H9 (cell line): Measurements from ENCODE around the gene PPAN. TPM values are rescaled to one million over a fixed set of nuclear protein-coding genes. Genes with fewer than 3 reads are reported as not detected.

Source experiments
- DNase-seq: peaks from one replicate; pipeline ENCODE4 v3.0.0-alpha.2; 2017
- H2AFZ ChIP-seq: one replicate; pipeline ENCODE4 v1.6.1; 2013; ENCODE audit warnings: mild to moderate bottlenecking, low read length, control low read depth, moderate library complexity
- H2AK5ac ChIP-seq: 2 replicates; pipeline ENCODE4 v1.6.1; 2013; ENCODE audit warnings: low read length, control low read depth, mixed read lengths; ENCODE audit not compliant: insufficient read length
- H2BK120ac ChIP-seq: one replicate; pipeline ENCODE4 v1.6.1; 2013; ENCODE audit warnings: low read depth, mild to moderate bottlenecking, low read length, control low read depth, inconsistent platforms; ENCODE audit not compliant: poor library complexity, severe bottlenecking
- H2BK12ac ChIP-seq: 2 replicates; pipeline ENCODE4 v1.6.1; 2013; ENCODE audit warnings: low read length, control low read depth, mixed read lengths, low read depth; ENCODE audit not compliant: insufficient read length
- H2BK15ac ChIP-seq: 2 replicates; pipeline ENCODE4 v1.6.1; 2013; ENCODE audit warnings: low read depth, low read length, control low read depth
- H2BK20ac ChIP-seq: one replicate; pipeline ENCODE4 v1.6.1; 2013; ENCODE audit warnings: low read depth, mild to moderate bottlenecking, low read length, control low read depth, inconsistent platforms; ENCODE audit not compliant: poor library complexity, severe bottlenecking
- H2BK5ac ChIP-seq: 2 replicates; pipeline ENCODE4 v1.6.1; 2013; ENCODE audit warnings: low read length, control low read depth, mixed read lengths; ENCODE audit not compliant: insufficient read length
- H3K14ac ChIP-seq: 2 replicates; pipeline ENCODE4 v1.6.1; 2013; ENCODE audit warnings: low read length, control low read depth; ENCODE audit not compliant: insufficient read depth
- H3K18ac ChIP-seq: 2 replicates; pipeline ENCODE4 v1.6.1; 2013; ENCODE audit warnings: low read depth, mild to moderate bottlenecking, mixed read lengths, low read length, control low read depth; ENCODE audit not compliant: insufficient read length
- H3K23ac ChIP-seq: 2 replicates; pipeline ENCODE4 v1.6.1; 2013; ENCODE audit warnings: low read length, control low read depth, mixed read lengths, low read depth; ENCODE audit not compliant: insufficient read length
- H3K23me2 ChIP-seq: 2 replicates; pipeline ENCODE4 v1.6.1; 2013; ENCODE audit warnings: low read depth, mild to moderate bottlenecking, mixed read lengths, low read length, control low read depth; ENCODE audit not compliant: insufficient read length, poor library complexity, severe bottlenecking
- H3K27ac ChIP-seq: 2 replicates; pipeline ENCODE4 v1.5.1; 2013; ENCODE audit warnings: low read length, control low read depth, mixed read lengths, low read depth; ENCODE audit not compliant: insufficient read length
- H3K27me3 ChIP-seq: 2 replicates; pipeline ENCODE4 v1.6.1; 2013; ENCODE audit warnings: low read length, control low read depth, inconsistent platforms; ENCODE audit not compliant: insufficient read depth
- H3K4ac ChIP-seq: 2 replicates; pipeline ENCODE4 v1.6.1; 2013; ENCODE audit warnings: low read depth, mild to moderate bottlenecking, control low read depth, inconsistent platforms, low read length, moderate library complexity
- H3K4me1 ChIP-seq: 2 replicates; pipeline ENCODE4 v1.6.1; 2013; ENCODE audit warnings: low read length, control low read depth, inconsistent platforms; ENCODE audit not compliant: insufficient read depth
- H3K4me2 ChIP-seq: 2 replicates; pipeline ENCODE4 v1.6.1; 2013; ENCODE audit warnings: low read length, control low read depth, mixed read lengths; ENCODE audit not compliant: insufficient read length, insufficient read depth
- H3K56ac ChIP-seq: 2 replicates; pipeline ENCODE4 v1.6.1; 2013; ENCODE audit warnings: low read depth, mild to moderate bottlenecking, mixed read lengths, low read length, control low read depth; ENCODE audit not compliant: insufficient read length
- H3K79me1 ChIP-seq: 2 replicates; pipeline ENCODE4 v1.6.1; 2013; ENCODE audit warnings: low read depth, mild to moderate bottlenecking, moderate library complexity, low read length, control low read depth, inconsistent platforms; ENCODE audit not compliant: insufficient read depth, poor library complexity, severe bottlenecking
- H3K79me2 ChIP-seq: 2 replicates; pipeline ENCODE4 v1.6.1; 2013; ENCODE audit warnings: low read length, control low read depth, inconsistent platforms; ENCODE audit not compliant: insufficient read depth
- H3K9ac ChIP-seq: 2 replicates; pipeline ENCODE4 v1.6.1; 2013; ENCODE audit warnings: low read length, control low read depth, mixed read lengths; ENCODE audit not compliant: insufficient read length; ENCODE audit errors: extremely low read depth
- H3K9me3 ChIP-seq: one replicate; pipeline ENCODE4 v1.6.1; 2013; ENCODE audit warnings: low read depth, low read length, inconsistent platforms; ENCODE audit not compliant: control insufficient read depth
- H3T11ph ChIP-seq: one replicate; pipeline ENCODE4 v1.6.1; 2013; ENCODE audit warnings: mild to moderate bottlenecking, low read length, control low read depth, inconsistent platforms
- H4K20me1 ChIP-seq: one replicate; pipeline ENCODE4 v1.6.1; 2013; ENCODE audit not compliant: control insufficient read depth, insufficient read length, insufficient read depth
- H4K5ac ChIP-seq: 2 replicates; pipeline ENCODE4 v1.6.1; 2013; ENCODE audit warnings: low read depth, mild to moderate bottlenecking, mixed read lengths, low read length, control low read depth; ENCODE audit not compliant: insufficient read length
- H4K8ac ChIP-seq: replicated peaks from 2 replicates; pipeline ENCODE4 v1.6.1; 2013; ENCODE audit warnings: low read length, control low read depth, mixed read lengths, low read depth; ENCODE audit not compliant: insufficient read length
- H4K91ac ChIP-seq: 2 replicates; pipeline ENCODE4 v1.6.1; 2013; ENCODE audit warnings: low read depth, mild to moderate bottlenecking, moderate library complexity, mixed read lengths, low read length, control low read depth; ENCODE audit not compliant: insufficient read length
- H3K27ac Mint-ChIP-seq, 3 experiments: 2 replicates in 2 of 3; 3 replicates in 1 of 3; pipeline ENCODE4 v1.8.0; 2020 to 2021; ENCODE audit warnings: mixed read lengths in 3 of 3, mild to moderate bottlenecking in 1 of 3, moderate library complexity in 1 of 3
- H3K27me3 Mint-ChIP-seq: 2 replicates; pipeline ENCODE4 v1.8.0; 2021; ENCODE audit warnings: low read depth, mild to moderate bottlenecking, moderate library complexity, mixed read lengths
- H3K36me3 Mint-ChIP-seq, 3 experiments: 2 replicates in 2 of 3; 3 replicates in 1 of 3; pipeline ENCODE4 v1.8.0; 2020 to 2021; ENCODE audit warnings: low read depth in 3 of 3, mixed read lengths in 3 of 3; ENCODE audit not compliant: insufficient read depth in 1 of 3
- H3K4me1 Mint-ChIP-seq, 2 experiments: 2 replicates each; pipeline ENCODE4 v1.8.0; 2020; ENCODE audit warnings: mixed read lengths in 2 of 2
- H3K4me3 Mint-ChIP-seq, 2 experiments: 2 replicates in 1 of 2; 3 replicates in 1 of 2; pipeline ENCODE4 v1.8.0; 2020 to 2021; ENCODE audit warnings: mild to moderate bottlenecking in 2 of 2, mixed read lengths in 2 of 2, moderate library complexity in 1 of 2
- H3K9me3 Mint-ChIP-seq, 2 experiments: 2 replicates in 1 of 2; 3 replicates in 1 of 2; pipeline ENCODE4 v1.8.0; 2020; ENCODE audit warnings: mild to moderate bottlenecking in 2 of 2, mixed read lengths in 2 of 2, moderate library complexity in 1 of 2
- CTCF ChIP-seq: fragments of 200-600 bp; sonication (generic); conservative IDR thresholded peaks from 3 replicates; pipeline ENCODE4 v1.8.0; 2021; ENCODE audit warnings: antibody characterized with exemption, mild to moderate bottlenecking
- WGBS: extraction: QIAGEN DNeasy Blood & Tissue Kit; methylation state at CpG from one replicate; pipeline ENCODE4 v1.1.7; 2013; ENCODE audit warnings: missing lambda C conversion rate, low lambda C conversion rate, mixed read lengths; ENCODE audit not compliant: insufficient read length; ENCODE audit errors: extremely low coverage; 5-methylcytosine and 5-hydroxymethylcytosine counted together
- total RNA-seq: library from RNA; stranded (reverse); gene quantifications from 2 replicates; pipeline ENCODE4 v1.2.1, GENCODE V29; 2021

The PPAN gene
- total RNA-seq, 1 experiment from 2014 or later = 157 TPM

- no peak overlapping the region for H2BK120ac ChIP-seq
- no peak overlapping the region for H3K56ac ChIP-seq
- H2BK12ac ChIP-seq = no peak overlapping the region
- H2AK5ac ChIP-seq = no peak overlapping the region
- no peak overlapping the region for H4K91ac ChIP-seq
- H4K20me1 ChIP-seq = no peaks in the 10 kb centered on the region
- no peak for DNase-seq
- H2BK5ac ChIP-seq = no peak overlapping the region
- TF ChIP-seq CTCF = no peak
- no peak overlapping the region for H2BK20ac ChIP-seq
- H3K9ac ChIP-seq = no peak overlapping the region
- H3K23ac ChIP-seq = no peak overlapping the region
- no peak overlapping the region for H3K4me2 ChIP-seq
- no peak overlapping the region for H3K14ac ChIP-seq
- Mint-ChIP-seq H3K36me3 (peaks cover 48 to 96% (median 84%) of the 10 kb centered on the region in 3 experiments), H3K4me3 (no peak overlapping the region), H3K4me1 (no peaks in the 10 kb centered on the region), H3K9me3 (no peaks in the 10 kb centered on the region), H3K27ac (no peak overlapping the region; a peak in 1 of 7 replicates), H3K27me3 (no peaks in the 10 kb centered on the region)
- no peaks in the 10 kb centered on the region for H3K4me1 ChIP-seq
- H3K9me3 ChIP-seq = no peaks in the 10 kb centered on the region
- H2BK15ac ChIP-seq = no peak overlapping the region
- H3T11ph ChIP-seq = no peak overlapping the region
- no peaks in the 10 kb centered on the region for H3K79me1 ChIP-seq
- no peaks in the 10 kb centered on the region for H3K27me3 ChIP-seq
- no peak overlapping the region for H2AFZ ChIP-seq
- no peaks in the 10 kb centered on the region for H3K23me2 ChIP-seq
- H3K4ac ChIP-seq = no peak overlapping the region
- no peak overlapping the region for H3K27ac ChIP-seq
- H4K8ac ChIP-seq = no peak overlapping the region
- H3K18ac ChIP-seq = no peak overlapping the region
- no peaks in the 10 kb centered on the region for H3K79me2 ChIP-seq
- H4K5ac ChIP-seq = no peak overlapping the region
- whole genome bisulfite sequencing = no CpG with 5 or more reads among the region's 16 CpGs
Measured at GRCh38 chr19:10159610-10160009, 53.4 kb downstream of the PPAN start.

Other genes with a start within 250 kb of the PPAN start
- gene OLFM2, start 169.8 kb upstream of the PPAN start, total RNA-seq = 75.6 and 76.5 TPM in 2 replicates
- gene COL5A3, start 95.9 kb upstream of the PPAN start, total RNA-seq = 0.70 and 0.72 TPM in 2 replicates
- 0.13 TPM in 1 of 2 replicates, not detected in the other for gene RDH8, start 92.9 kb upstream of the PPAN start, total RNA-seq
- 20.0 and 21.1 TPM in 2 replicates for gene SHFL, start 20.0 kb upstream of the PPAN start, total RNA-seq
- gene ANGPTL6, start 3.7 kb upstream of the PPAN start, total RNA-seq = 0.18 and 0.26 TPM in 2 replicates
- 60.6 and 63.7 TPM in 2 replicates for gene P2RY11, start 5.3 kb downstream of the PPAN start, total RNA-seq
- gene EIF3G, start 13.5 kb downstream of the PPAN start, total RNA-seq = 290 and 296 TPM in 2 replicates
- gene DNMT1, start 88.6 kb downstream of the PPAN start, total RNA-seq = 206 and 227 TPM in 2 replicates
- gene S1PR2, start 125.0 kb downstream of the PPAN start, total RNA-seq = 11.5 and 12.8 TPM in 2 replicates
- gene MRPL4, start 145.9 kb downstream of the PPAN start, total RNA-seq = 96.7 and 99.3 TPM in 2 replicates
- gene ICAM1, start 164.8 kb downstream of the PPAN start, total RNA-seq = 2.1 and 2.3 TPM in 2 replicates
- gene ICAM4, start 180.6 kb downstream of the PPAN start, total RNA-seq = 1.1 TPM in 2 replicates
- 1.4 and 1.6 TPM in 2 replicates for gene ICAM5, start 183.6 kb downstream of the PPAN start, total RNA-seq
- 6.9 and 7.0 TPM in 2 replicates for gene ZGLP1, start 203.5 kb downstream of the PPAN start, total RNA-seq
- 26.8 and 27.7 TPM in 2 replicates for gene FDX2, start 209.7 kb downstream of the PPAN start, total RNA-seq
- gene RAVER1, start 227.2 kb downstream of the PPAN start, total RNA-seq = 74.7 and 75.2 TPM in 2 replicates
- 28.3 and 29.6 TPM in 2 replicates for gene ICAM3, start 233.3 kb downstream of the PPAN start, total RNA-seq